ENCODE data around the gene S100A13. TPM values are rescaled to one million over a fixed set of nuclear protein-coding genes. Genes with fewer than 3 reads are reported as not detected.

S100A13 gene
- total RNA-seq, 1 experiment from 2014 or later, result 111 TPM

DNA sequence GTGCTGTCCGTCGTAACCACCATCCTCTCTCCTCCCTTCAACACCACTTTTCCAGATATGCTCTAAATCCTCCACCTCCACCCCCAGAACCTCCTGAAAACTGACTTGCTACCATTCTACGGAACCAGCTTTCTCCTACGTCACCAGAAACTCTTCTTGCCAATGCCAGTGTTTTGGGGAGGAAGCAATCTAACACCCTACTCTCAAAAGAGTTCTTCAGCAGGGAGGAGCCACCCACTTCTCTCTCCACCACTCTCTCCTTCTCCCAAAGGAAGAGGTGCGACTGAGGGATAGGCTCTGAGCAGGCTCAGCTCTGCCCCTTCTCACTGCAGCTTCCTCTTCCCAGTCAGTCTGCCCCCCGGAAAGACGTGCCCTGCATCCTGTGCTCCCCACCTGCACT lies 55.6 kb downstream of the S100A13 start:
- no TSS peak for BruUV-seq (replicated peaks)
- H3K27me3 ChIP-seq (ENCODE audit: control insufficient read depth, insufficient read depth, low read length), result no peaks in the 10 kb centered on the region
- peak overlapping the region; percentile 40; the same call in 1 of the 2 replicates for H3K27ac ChIP-seq (ENCODE audit: low read length)
- TF ChIP-seq TCF7L2 (IDR thresholded peaks at IDR 0.05; ENCODE audit: low read depth, low read length) (no peak), SIN3A (IDR thresholded peaks at IDR 0.05; ENCODE audit: borderline replicate concordance, insufficient read depth, low read depth, low read length) (no peak), POLR2AphosphoS5 (IDR thresholded peaks at IDR 0.05; ENCODE audit: low read depth, low read length) (no peak), CTCF (IDR thresholded peaks at IDR 0.05) (no peak)
- TF ChIP-seq, protein P1, sequence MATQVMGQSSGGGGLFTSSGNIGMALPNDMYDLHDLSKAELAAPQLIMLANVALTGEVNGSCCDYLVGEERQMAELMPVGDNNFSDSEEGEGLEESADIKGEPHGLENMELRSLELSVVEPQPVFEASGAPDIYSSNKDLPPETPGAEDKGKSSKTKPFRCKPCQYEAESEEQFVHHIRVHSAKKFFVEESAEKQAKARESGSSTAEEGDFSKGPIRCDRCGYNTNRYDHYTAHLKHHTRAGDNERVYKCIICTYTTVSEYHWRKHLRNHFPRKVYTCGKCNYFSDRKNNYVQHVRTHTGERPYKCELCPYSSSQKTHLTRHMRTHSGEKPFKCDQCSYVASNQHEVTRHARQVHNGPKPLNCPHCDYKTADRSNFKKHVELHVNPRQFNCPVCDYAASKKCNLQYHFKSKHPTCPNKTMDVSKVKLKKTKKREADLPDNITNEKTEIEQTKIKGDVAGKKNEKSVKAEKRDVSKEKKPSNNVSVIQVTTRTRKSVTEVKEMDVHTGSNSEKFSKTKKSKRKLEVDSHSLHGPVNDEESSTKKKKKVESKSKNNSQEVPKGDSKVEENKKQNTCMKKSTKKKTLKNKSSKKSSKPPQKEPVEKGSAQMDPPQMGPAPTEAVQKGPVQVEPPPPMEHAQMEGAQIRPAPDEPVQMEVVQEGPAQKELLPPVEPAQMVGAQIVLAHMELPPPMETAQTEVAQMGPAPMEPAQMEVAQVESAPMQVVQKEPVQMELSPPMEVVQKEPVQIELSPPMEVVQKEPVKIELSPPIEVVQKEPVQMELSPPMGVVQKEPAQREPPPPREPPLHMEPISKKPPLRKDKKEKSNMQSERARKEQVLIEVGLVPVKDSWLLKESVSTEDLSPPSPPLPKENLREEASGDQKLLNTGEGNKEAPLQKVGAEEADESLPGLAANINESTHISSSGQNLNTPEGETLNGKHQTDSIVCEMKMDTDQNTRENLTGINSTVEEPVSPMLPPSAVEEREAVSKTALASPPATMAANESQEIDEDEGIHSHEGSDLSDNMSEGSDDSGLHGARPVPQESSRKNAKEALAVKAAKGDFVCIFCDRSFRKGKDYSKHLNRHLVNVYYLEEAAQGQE (IDR thresholded peaks at IDR 0.05; ENCODE audit: insufficient read depth in 1 of 2, low read depth in 2 of 2, low read length in 1 of 2), result no peak
- no peak overlapping the region for H3K4me3 ChIP-seq (ENCODE audit: low read depth in 2 of 2, low read length in 2 of 2)
- POLR2A ChIA-PET, result interaction anchor here (0.7 kb wide), 1 partner anchor 63 kb away, joined by 3 read pairs; no protein-coding TSS in a partner anchor
- no peaks in the 10 kb centered on the region for H3K36me3 ChIP-seq (ENCODE audit: control insufficient read depth, insufficient read depth, low read length)
- peaks cover 24% of the 10 kb centered on the region for H3K4me1 ChIP-seq (ENCODE audit: control insufficient read depth, insufficient read depth, low read length)
- ATAC-seq (no peak), DNase-seq (ENCODE audit: low read depth, low spot score) (no peak)
- in situ Hi-C loops (cut with HindIII; ENCODE audit: low pct_unique_long_range_greater_than_20kb, low sequenced_read_pairs), result no loop called here
- intact Hi-C loops (cut with micrococcal nuclease; ENCODE audit: unreplicated experiment), result loop anchor here (2.0 to 10.0 kb wide), 2 partner anchors 45 to 83 kb away; partner anchors contain the start of genes S100A14 and SNAPIN
- H3K9me3 ChIP-seq (ENCODE audit: control insufficient read depth, insufficient read depth, low read depth, low read length), result no peaks in the 10 kb centered on the region
- CTCF ChIA-PET, result interaction anchor here (0.6 to 2.1 kb wide), 11 partner anchors 9 to 100 kb away, joined by 3 to 13 read pairs (median 5); partner anchors contain the start of genes CHTOP, S100A13 and S100A16

- in situ Hi-C loops (cut with HindIII; ENCODE audit: low pct_unique_long_range_greater_than_20kb, low sequenced_read_pairs), result no loop called here
- Histone ChIP-seq H3K36me3 (ENCODE audit: control insufficient read depth, insufficient read depth, low read length) (no peaks in the 10 kb centered on the region), H3K9me3 (ENCODE audit: control insufficient read depth, insufficient read depth, low read depth, low read length) (no peaks in the 10 kb centered on the region), H3K27ac (ENCODE audit: low read length) (0 out of 2 replicates have a peak overlapping the region, but pooled peaks have one; percentile 36), H3K4me3 (ENCODE audit: low read depth in 2 of 2, low read length in 2 of 2) (no peak overlapping the region), H3K27me3 (ENCODE audit: control insufficient read depth, insufficient read depth, low read length) (no peaks in the 10 kb centered on the region), H3K4me1 (ENCODE audit: control insufficient read depth, insufficient read depth, low read length) (peaks cover 33% of the 10 kb centered on the region)
- no TSS peak for BruUV-seq (replicated peaks)
- TF ChIP-seq TCF7L2 (IDR thresholded peaks at IDR 0.05; ENCODE audit: low read depth, low read length), result no peak
- no peak for TF ChIP-seq CTCF (IDR thresholded peaks at IDR 0.05)
- TF ChIP-seq POLR2AphosphoS5 (IDR thresholded peaks at IDR 0.05; ENCODE audit: low read depth, low read length), result no peak
- TF ChIP-seq, protein P1 (IDR thresholded peaks at IDR 0.05; ENCODE audit: insufficient read depth in 1 of 2, low read depth in 2 of 2, low read length in 1 of 2), result no peak
- ATAC-seq (no peak), DNase-seq (ENCODE audit: low read depth, low spot score) (no peak)
- intact Hi-C loops (cut with micrococcal nuclease; ENCODE audit: unreplicated experiment), result loop anchor here (10.0 kb wide), 1 partner anchor 84 kb away; the partner anchor contains the start of gene SNAPIN
- POLR2A ChIA-PET, result interaction anchor here (0.7 kb wide), 1 partner anchor 72 kb away, joined by 10 read pairs; no protein-coding TSS in a partner anchor
- CTCF ChIA-PET, result interaction anchor here (0.6 to 1.0 kb wide), 3 partner anchors 36 to 62 kb away, joined by 4 to 15 read pairs (median 8); no protein-coding TSS in a partner anchor
Observed at GRCh38 chr1:153570874-153571273, 56.4 kb downstream of the S100A13 start.

All from Panc1 (cell line).